Bone marrow (tissue), 2 donors: Measurements from ENCODE around the gene GAD1.

Experiments
- DNase-seq, 2 donors: peaks; one replicate each; lab custom pipeline; 2025; lab: John Stamatoyannopoulos, UW

Gene GAD1

GRCh38 chr2:170846314-170846713 lies 29.6 kb downstream of the GAD1 start:
- DNase-seq = no peak

- DNase-seq = no peak
Observed at GRCh38 chr2:170847716-170848115, 31.0 kb downstream of the GAD1 start.

GRCh38 chr2:170848587-170848986 lies 31.9 kb downstream of the GAD1 start:
- no peak for DNase-seq

GRCh38 chr2:170850251-170850650 lies 33.6 kb downstream of the GAD1 start:
- no peak for DNase-seq

- no peak for DNase-seq
Observed at GRCh38 chr2:170851635-170852034, 34.9 kb downstream of the GAD1 start.

- DNase-seq = no peak
Observed at GRCh38 chr2:170856066-170856465, 39.4 kb downstream of the GAD1 start.

- DNase-seq = no peak
Observed at GRCh38 chr2:170862286-170862902, 45.7 kb downstream of the GAD1 start.

GRCh38 chr2:170863087-170863486 lies 46.4 kb downstream of the GAD1 start:
- DNase-seq = no peak

- DNase-seq = no peak
Observed at GRCh38 chr2:170869036-170869435, 52.3 kb downstream of the GAD1 start.

- DNase-seq = no peak
Observed at GRCh38 chr2:170869461-170869860, 52.8 kb downstream of the GAD1 start.

GRCh38 chr2:170873035-170873692 lies 56.5 kb downstream of the GAD1 start:
- DNase-seq = peak; percentile 29 to 48

- DNase-seq = no peak
Observed at GRCh38 chr2:170878066-170878465, 61.4 kb downstream of the GAD1 start.

- DNase-seq = peak in 1 of 2 donors; percentile 37
Observed at GRCh38 chr2:170878505-170878904, 61.8 kb downstream of the GAD1 start.

- no peak for DNase-seq
Observed at GRCh38 chr2:170881840-170882239, 65.2 kb downstream of the GAD1 start.

- DNase-seq = no peak
Observed at GRCh38 chr2:170882758-170883157, 66.1 kb downstream of the GAD1 start.

GRCh38 chr2:170883683-170884082 lies 67.0 kb downstream of the GAD1 start:
- no peak for DNase-seq

GRCh38 chr2:170885130-170885791 lies 68.6 kb downstream of the GAD1 start:
- DNase-seq = no peak

- no peak for DNase-seq
Observed at GRCh38 chr2:170886386-170886785, 69.7 kb downstream of the GAD1 start.

GRCh38 chr2:170887496-170887895 lies 70.8 kb downstream of the GAD1 start:
- DNase-seq = no peak

- no peak for DNase-seq
Observed at GRCh38 chr2:170887896-170888295, 71.2 kb downstream of the GAD1 start.

- DNase-seq = no peak
Observed at GRCh38 chr2:170891893-170892292, 75.2 kb downstream of the GAD1 start.

GRCh38 chr2:170892391-170892951 lies 75.8 kb downstream of the GAD1 start:
- DNase-seq = no peak
